HepG2 (cell line): Measurements from ENCODE around the gene HMG20B. TPM values are rescaled to one million over a fixed set of nuclear protein-coding genes. Genes with fewer than 3 reads are reported as not detected.

ENCODE experiments used
- CSRNP1 ChIP-seq: sonication (generic); formaldehyde crosslinking; IDR thresholded peaks from 2 replicates; pipeline ENCODE4 v1.8.1; 2023; ENCODE audit warnings: mild to moderate bottlenecking, missing genetic modification reagents
- CSRNP2 ChIP-seq: sonication (generic); formaldehyde crosslinking; conservative IDR thresholded peaks from 2 replicates; pipeline ENCODE4 v1.8.0; 2022; ENCODE audit warnings: low read depth, missing genetic modification reagents
- CTCF ChIP-seq: sonication (generic); formaldehyde crosslinking; IDR thresholded peaks from 2 replicates; pipeline ENCODE4 v1.5.0; 2020; ENCODE audit warnings: mild to moderate bottlenecking, missing genetic modification reagents, moderate library complexity
- GATA4 ChIP-seq: sonication (generic); IDR thresholded peaks from 2 replicates; pipeline ENCODE4 v1.6.1; 2016; ENCODE audit warnings: antibody characterized with exemption, low read depth, borderline replicate concordance
- HES4 ChIP-seq: sonication (generic); formaldehyde crosslinking; IDR thresholded peaks from 2 replicates; pipeline ENCODE4 v1.9.0; 2021; ENCODE audit warnings: mild to moderate bottlenecking, missing genetic modification reagents, borderline replicate concordance
- HMGA1 ChIP-seq: sonication (generic); formaldehyde crosslinking; conservative IDR thresholded peaks from 2 replicates; pipeline ENCODE4 v1.4.0; 2020; ENCODE audit warnings: missing genetic modification reagents
- NCOA2 ChIP-seq: sonication (generic); formaldehyde crosslinking; IDR thresholded peaks from 2 replicates; pipeline ENCODE4 v1.8.0; 2022; ENCODE audit warnings: inconsistent platforms
- TOE1 ChIP-seq: sonication (generic); formaldehyde crosslinking; IDR thresholded peaks from 2 replicates; pipeline ENCODE4 v1.4.0; 2020; ENCODE audit warnings: mild to moderate bottlenecking, missing genetic modification reagents
- ZBTB33 ChIP-seq: sonication (generic); formaldehyde crosslinking; IDR thresholded peaks from 2 replicates; pipeline ENCODE4 v1.4.0; 2020; ENCODE audit warnings: missing genetic modification reagents
- ZBTB34 ChIP-seq: sonication (generic); formaldehyde crosslinking; IDR thresholded peaks from 2 replicates; pipeline ENCODE4 v1.8.0; 2022; ENCODE audit warnings: mild to moderate bottlenecking, missing genetic modification reagents
- ZBTB39 ChIP-seq: sonication (generic); formaldehyde crosslinking; IDR thresholded peaks from 2 replicates; pipeline ENCODE4 v1.5.0; 2020; ENCODE audit warnings: missing genetic modification reagents
- ZBTB43 ChIP-seq: sonication (generic); formaldehyde crosslinking; conservative IDR thresholded peaks from 2 replicates; pipeline ENCODE4 v1.4.0; 2020; ENCODE audit warnings: missing genetic modification reagents
- ZNF230 ChIP-seq: sonication (generic); formaldehyde crosslinking; IDR thresholded peaks from 2 replicates; pipeline ENCODE4 v1.4.0; 2020; ENCODE audit warnings: mild to moderate bottlenecking, missing genetic modification reagents
- ZNF597 ChIP-seq: sonication (generic); formaldehyde crosslinking; IDR thresholded peaks from 2 replicates; pipeline ENCODE4 v1.5.0; 2020; ENCODE audit warnings: missing genetic modification reagents
- ZNF780A ChIP-seq: sonication (generic); formaldehyde crosslinking; IDR thresholded peaks from 2 replicates; pipeline ENCODE4 v1.8.0; 2022; ENCODE audit warnings: mild to moderate bottlenecking, missing genetic modification reagents, moderate library complexity
- ZNF83 ChIP-seq: sonication (generic); formaldehyde crosslinking; IDR thresholded peaks from 2 replicates; pipeline ENCODE4 v1.4.0; 2020; ENCODE audit warnings: missing genetic modification reagents, mild to moderate bottlenecking, borderline replicate concordance
- polyA plus RNA-seq, 8 experiments: library from polyadenylated mRNA; depleted of rRNA in 3 of 8; stranded (reverse) in 7 of 8; unstranded in 1 of 8; fragments of >200 nt; fragmentation: Illumina TruSeq in 4 of 8; extraction: Trizol in 4 of 8; gene quantifications; 2 replicates each; pipeline versions ENCODE4 v1.2.1 to v1.2.3, GENCODE V29; 2011 to 2016; ENCODE audit warnings: low read depth in 4 of 8, missing spikeins in 1 of 8, mixed read lengths in 1 of 8; ENCODE audit not compliant: insufficient read depth in 1 of 8
- total RNA-seq, 5 experiments: library from RNA; depleted of rRNA; stranded (reverse); fragments of >200 nt; fragmentation: Illumina TruSeq; extraction: Trizol; gene quantifications; 2 replicates each; pipeline ENCODE4 v1.2.3, GENCODE V29; 2016; ENCODE audit warnings: low read depth in 1 of 5

Gene HMG20B
- total and polyA plus RNA-seq, 2 of the 13 experiments (the other 11 are each of a cell fraction or from before 2014, with no cell fraction given): 23.9 to 29.2 TPM

- TF ChIP-seq ZNF83 (CRISPR knock-in tag) (no peak), ZBTB34 (CRISPR knock-in tag) (no peak), CTCF (CRISPR knock-in tag) (peak; percentile 35), GATA4 (no peak), ZBTB39 (peak; percentile 44; the same call in 1 of the 2 replicates), HMGA1 (CRISPR knock-in tag) (no peak), ZBTB33 (CRISPR knock-in tag) (no peak), ZBTB43 (CRISPR knock-in tag) (no peak), CSRNP1 (CRISPR knock-in tag) (no peak), ZNF780A (CRISPR knock-in tag) (no peak), ZNF230 (CRISPR knock-in tag) (0 out of 2 replicates have a peak, but pooled peaks have one; percentile 3), CSRNP2 (CRISPR knock-in tag) (no peak), NCOA2 (CRISPR knock-in tag) (no peak), ZNF597 (CRISPR knock-in tag) (no peak), HES4 (no peak), TOE1 (CRISPR knock-in tag) (no peak)
Observed at GRCh38 chr19:3556978-3557460, 15.7 kb upstream of the HMG20B start (continued).
